Testis (tissue), 2 donors: Measurements from ENCODE around the gene WDR5B.

ENCODE experiments used
- POLR2A ChIP-seq: fragments of 450-650 bp; IDR thresholded peaks from one replicate; pipeline ENCODE4 v1.6.1; 2017; ENCODE audit warnings: antibody characterized with exemption, mild to moderate bottlenecking, moderate library complexity
- TF ChIP-seq, protein P1 (sequence below), 3 experiments: fragments of 450-650 bp in 2 of 3; fragments of 200-600 bp in 1 of 3; sonication (generic) in 1 of 3; IDR thresholded peaks; one replicate each; pipeline ENCODE4 v1.5.1; 2016 to 2019; ENCODE audit warnings: antibody characterized with exemption in 3 of 3, mild to moderate bottlenecking in 2 of 3, moderate library complexity in 1 of 3

DNA sequence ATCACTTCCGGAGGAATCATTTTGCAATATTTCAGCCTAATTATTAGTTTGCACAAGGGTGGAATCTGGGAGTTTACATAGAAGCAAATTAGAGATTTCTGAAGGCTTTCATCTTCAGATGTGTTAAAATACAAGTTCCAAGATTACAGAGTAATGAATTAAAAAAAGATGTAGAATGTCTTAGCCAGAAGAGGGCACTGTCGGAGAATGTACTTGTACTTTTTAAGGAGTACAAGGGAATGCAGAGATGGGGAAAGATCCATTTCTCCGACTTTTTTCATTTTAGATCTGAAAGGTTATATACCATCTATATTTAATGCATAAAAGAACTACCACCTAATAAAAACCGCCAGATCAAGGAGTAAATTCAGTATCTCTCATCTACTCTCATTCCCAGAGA lies 43.1 kb upstream of the WDR5B start:
- no peak for TF ChIP-seq POLR2A
- TF ChIP-seq, protein P1, sequence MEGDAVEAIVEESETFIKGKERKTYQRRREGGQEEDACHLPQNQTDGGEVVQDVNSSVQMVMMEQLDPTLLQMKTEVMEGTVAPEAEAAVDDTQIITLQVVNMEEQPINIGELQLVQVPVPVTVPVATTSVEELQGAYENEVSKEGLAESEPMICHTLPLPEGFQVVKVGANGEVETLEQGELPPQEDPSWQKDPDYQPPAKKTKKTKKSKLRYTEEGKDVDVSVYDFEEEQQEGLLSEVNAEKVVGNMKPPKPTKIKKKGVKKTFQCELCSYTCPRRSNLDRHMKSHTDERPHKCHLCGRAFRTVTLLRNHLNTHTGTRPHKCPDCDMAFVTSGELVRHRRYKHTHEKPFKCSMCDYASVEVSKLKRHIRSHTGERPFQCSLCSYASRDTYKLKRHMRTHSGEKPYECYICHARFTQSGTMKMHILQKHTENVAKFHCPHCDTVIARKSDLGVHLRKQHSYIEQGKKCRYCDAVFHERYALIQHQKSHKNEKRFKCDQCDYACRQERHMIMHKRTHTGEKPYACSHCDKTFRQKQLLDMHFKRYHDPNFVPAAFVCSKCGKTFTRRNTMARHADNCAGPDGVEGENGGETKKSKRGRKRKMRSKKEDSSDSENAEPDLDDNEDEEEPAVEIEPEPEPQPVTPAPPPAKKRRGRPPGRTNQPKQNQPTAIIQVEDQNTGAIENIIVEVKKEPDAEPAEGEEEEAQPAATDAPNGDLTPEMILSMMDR (IDR thresholded peaks at IDR 0.05): peak; percentile 16 to 49 (median 18)
